MCF 10A (cell line): ENCODE results near the gene INSC. TPM values are rescaled to one million over a fixed set of nuclear protein-coding genes. Genes with fewer than 3 reads are reported as not detected.
A peak's percentile ranks its signal among the peaks of the same experiment; 100 is the strongest.

ENCODE experiments used
- BruUV-seq: library from RNA; stranded (reverse); fragments of 400-500 nt; replicated peaks from 2 replicates; lab custom pipeline; 2021; lab: Mats Ljungman, UMichigan
- CTCF ChIA-PET: fragments of 300-600 bp; sonication (Branson Sonifier 250); formaldehyde crosslinking; extraction: SDS; loops from one replicate; lab custom pipeline; 2021; ENCODE audit warnings: antibody characterized with exemption, inconsistent platforms; lab: Yijun Ruan, JAX
- POLR2A ChIA-PET: fragments of 300-600, 350-650 bp; sonication (Branson Sonifier 250); formaldehyde crosslinking; extraction: SDS; loops from one replicate; lab custom pipeline; 2020; ENCODE audit warnings: antibody characterized with exemption, inconsistent platforms; lab: Yijun Ruan, JAX
- DNase-seq: peaks from one replicate; pipeline ENCODE4 v3.0.0-alpha.2; 2018; ENCODE audit not compliant: unreplicated experiment
- H3K27ac Mint-ChIP-seq: one replicate; pipeline ENCODE4 v1.8.0; 2022; ENCODE audit warnings: mild to moderate bottlenecking, low read depth, mixed read lengths; ENCODE audit not compliant: unreplicated experiment
- H3K27me3 Mint-ChIP-seq: one replicate; pipeline ENCODE4 v1.8.0; 2022; ENCODE audit warnings: mixed read lengths; ENCODE audit not compliant: insufficient read depth, unreplicated experiment
- H3K36me3 Mint-ChIP-seq: one replicate; pipeline ENCODE4 v1.8.0; 2022; ENCODE audit warnings: mild to moderate bottlenecking, moderate library complexity, mixed read lengths; ENCODE audit not compliant: insufficient read depth, unreplicated experiment
- H3K4me1 Mint-ChIP-seq: one replicate; pipeline ENCODE4 v1.8.0; 2022; ENCODE audit warnings: mixed read lengths; ENCODE audit not compliant: insufficient read depth, unreplicated experiment
- H3K4me3 Mint-ChIP-seq: one replicate; pipeline ENCODE4 v1.8.0; 2022; ENCODE audit warnings: mild to moderate bottlenecking, moderate library complexity, mixed read lengths; ENCODE audit not compliant: unreplicated experiment
- H3K9me3 Mint-ChIP-seq: one replicate; pipeline ENCODE4 v1.8.0; 2022; ENCODE audit warnings: mixed read lengths; ENCODE audit not compliant: unreplicated experiment
- CTCF ChIP-seq: fragments of 200-600 bp; IDR thresholded peaks from one replicate; pipeline ENCODE4 v1.8.0; 2022; ENCODE audit warnings: antibody characterized with exemption, mild to moderate bottlenecking; ENCODE audit not compliant: unreplicated experiment
- intact Hi-C: fragments of 100-400 bp; cut with micrococcal nuclease; formaldehyde crosslinking; loops from 2 replicates; pipeline ENCODE4 v1.14.1; 2022
- total RNA-seq: library from RNA; stranded (reverse); gene quantifications from 2 replicates; pipeline ENCODE4 v1.2.3, GENCODE V29; 2022

Gene INSC
- total RNA-seq, 1 experiment from 2014 or later: 5.8 TPM

GRCh38 chr11:15291885-15292284, 177.2 kb downstream of the INSC start:
- no peak for TF ChIP-seq CTCF
- DNase-seq: peak; percentile 34
- Mint-ChIP-seq H3K36me3 (no peaks in the 10 kb centered on the region), H3K27ac (no peak overlapping the region), H3K27me3 (no peaks in the 10 kb centered on the region), H3K9me3 (no peaks in the 10 kb centered on the region), H3K4me1 (no peaks in the 10 kb centered on the region), H3K4me3 (no peak overlapping the region)
- CTCF ChIA-PET: no interaction called here
- intact Hi-C loops: no loop called here
- no TSS peak for BruUV-seq
- POLR2A ChIA-PET: no interaction called here

GRCh38 chr11:15293975-15294620, 179.4 kb downstream of the INSC start:
- POLR2A ChIA-PET: interaction anchor here (0.5 kb wide), 1 partner anchor 20 kb away, joined by 3 read pairs; no protein-coding TSS in a partner anchor
- DNase-seq: no peak
- intact Hi-C loops: no loop called here

GRCh38 chr11:15295695-15296094, 181.0 kb downstream of the INSC start:
- H3K27me3 Mint-ChIP-seq: peaks cover 11% of the 10 kb centered on the region
- H3K4me1 Mint-ChIP-seq: no peaks in the 10 kb centered on the region
- ChIA-PET POLR2A (interaction anchor here (0.6 kb wide), 2 partner anchors 12 to 13 kb away, joined by 3 to 4 read pairs; no protein-coding TSS in a partner anchor), CTCF (no interaction called here)
- BruUV-seq: no TSS peak
- H3K4me3 Mint-ChIP-seq: no peak overlapping the region
- no peaks in the 10 kb centered on the region for H3K36me3 Mint-ChIP-seq
- no peak overlapping the region for H3K27ac Mint-ChIP-seq
- TF ChIP-seq CTCF: no peak
- intact Hi-C loops: no loop called here
- no peak for DNase-seq
- no peaks in the 10 kb centered on the region for H3K9me3 Mint-ChIP-seq

More at GRCh38 chr11:15293975-15294620, 179.4 kb downstream of the INSC start:
- Mint-ChIP-seq H3K36me3 (no peaks in the 10 kb centered on the region), H3K4me1 (no peaks in the 10 kb centered on the region), H3K27me3 (peaks cover 8% of the 10 kb centered on the region), H3K4me3 (no peak overlapping the region), H3K9me3 (no peaks in the 10 kb centered on the region), H3K27ac (no peak overlapping the region)
- no peak for TF ChIP-seq CTCF
- BruUV-seq: no TSS peak
- CTCF ChIA-PET: interaction anchor here (0.6 kb wide), 1 partner anchor 288 kb away, joined by 3 read pairs; no protein-coding TSS in a partner anchor

Other genes starting within 250 kb of the INSC start
- gene CYP2R1, start 222.7 kb upstream of the INSC start, total RNA-seq: 20.5 and 22.0 TPM in 2 replicates
- not detected in 2 replicates for gene CALCA, start 142.6 kb upstream of the INSC start, total RNA-seq
- 4.1 and 4.3 TPM in 2 replicates for gene CALCB, start 41.3 kb upstream of the INSC start, total RNA-seq